Inferior parietal cortex (tissue), 1 donor: ENCODE results near the gene C19orf25.
"Not testable (repeated sequence)": the region's sequence is repeated elsewhere in the genome, so short reads cannot be mapped to it uniquely, and the experiment has no call there.

ENCODE experiments used
- DNase-seq: peaks from one replicate; pipeline ENCODE4 v3.0.0-alpha.2; 2016; ENCODE audit errors: extremely low spot score

C19orf25 gene

GRCh38 chr19:1512671-1513498 lies 33.9 kb upstream of the C19orf25 start, which contains the start of gene ADAMTSL5:
ADAMTSL5 (minus strand) TSS chr19:1513019; CDS start chr19:1510943, 2,076 bp downstream.
- no peak for DNase-seq

- DNase-seq = no peak
Measured at GRCh38 chr19:1511318-1512317, 32.6 kb upstream of the C19orf25 start.

- no peak for DNase-seq
Measured at GRCh38 chr19:1510807-1511206, 31.8 kb upstream of the C19orf25 start.

GRCh38 chr19:1510442-1510806 lies 31.4 kb upstream of the C19orf25 start:
- no peak for DNase-seq

GRCh38 chr19:1509602-1510441 lies 30.8 kb upstream of the C19orf25 start:
- DNase-seq = no peak

GRCh38 chr19:1508507-1508856 lies 29.5 kb upstream of the C19orf25 start:
- no peak for DNase-seq

- DNase-seq = peak; percentile 94
Measured at GRCh38 chr19:1507763-1508506, 28.9 kb upstream of the C19orf25 start.

GRCh38 chr19:1507192-1507660 lies 28.2 kb upstream of the C19orf25 start:
- no peak for DNase-seq

GRCh38 chr19:1505991-1506881 lies 27.2 kb upstream of the C19orf25 start:
- no peak for DNase-seq

GRCh38 chr19:1505012-1505411 lies 26.0 kb upstream of the C19orf25 start:
- no peak for DNase-seq

GRCh38 chr19:1503925-1504773 lies 25.1 kb upstream of the C19orf25 start:
- DNase-seq = no peak

GRCh38 chr19:1503089-1503924 lies 24.3 kb upstream of the C19orf25 start:
- peak; percentile 47 for DNase-seq

GRCh38 chr19:1502433-1503088 lies 23.5 kb upstream of the C19orf25 start:
- DNase-seq = no peak

GRCh38 chr19:1501200-1501595 lies 22.2 kb upstream of the C19orf25 start:
- no peak for DNase-seq

- DNase-seq = not testable (repeated sequence)
Measured at GRCh38 chr19:1499231-1499630, 20.2 kb upstream of the C19orf25 start.

- no peak for DNase-seq
Measured at GRCh38 chr19:1497578-1498235, 18.7 kb upstream of the C19orf25 start.
